ENCODE results near the gene PTCH2. TPM values are rescaled to one million over a fixed set of nuclear protein-coding genes. Genes with fewer than 3 reads are reported as not detected.
"Not testable (repeated sequence)": the region's sequence is repeated elsewhere in the genome, so short reads cannot be mapped to it uniquely, and the experiment has no call there.

Gene PTCH2
- total RNA-seq, 5 donors from 2014 or later (not counting 1 experiment from before 2014, with no cell fraction given) = 0.89 to 2.3 (median 1.3) TPM

GRCh38 chr1:44847845-44848244, 4.8 kb upstream of the PTCH2 start:
- H3K4me3 Mint-ChIP-seq = no peak overlapping the region

DNA sequence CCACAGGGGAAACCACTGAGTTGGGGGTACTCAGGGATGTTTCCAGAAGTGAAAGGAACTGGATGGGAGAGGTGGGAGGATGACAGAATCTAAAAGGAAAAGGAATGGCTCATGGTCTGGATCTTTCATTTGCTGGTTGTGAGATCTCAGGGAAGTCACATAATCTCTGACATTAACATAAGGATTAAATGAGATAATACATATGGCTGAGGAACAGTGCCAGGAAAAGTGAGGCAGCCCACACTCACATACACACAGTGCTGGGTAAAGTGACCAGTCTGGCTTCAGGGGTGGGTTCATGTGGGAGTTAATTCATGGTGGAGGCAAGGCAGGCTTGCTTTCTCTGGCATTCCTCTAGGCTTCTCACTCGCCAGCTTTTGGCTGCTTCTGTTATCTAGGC, 3.9 kb upstream of the PTCH2 start:
- peaks cover 8% of the 10 kb centered on the region for H3K36me3 Mint-ChIP-seq
- no peaks in the 10 kb centered on the region for H3K9me3 Mint-ChIP-seq
- no peak overlapping the region for H3K4me3 ChIP-seq (ENCODE audit: control insufficient read depth in 1 of 2, extremely low read depth in 1 of 2, low read length in 1 of 2)
- peaks cover 0 to 9% of the 10 kb centered on the region in 2 donors for H3K36me3 ChIP-seq (ENCODE audit: control insufficient read depth in 2 of 2, extremely low read depth in 1 of 2, insufficient read depth in 1 of 2, low read length in 1 of 2)
- H3K27ac ChIP-seq (ENCODE audit: low read length) = no peak overlapping the region
- no peaks in the 10 kb centered on the region for H3K9me3 ChIP-seq
- peaks cover 0 to 12% of the 10 kb centered on the region in 2 experiments for H3K4me1 ChIP-seq (ENCODE audit: control insufficient read depth in 1 of 2, extremely low read depth in 1 of 2, insufficient read depth in 2 of 2, low read length in 2 of 2)
- H3K27me3 Mint-ChIP-seq = peaks cover 3 to 9% of the 10 kb centered on the region in 2 donors
- H3K27ac Mint-ChIP-seq = no peak overlapping the region
- no peak for DNase-seq
- no peak for ATAC-seq (replicated peaks in 1 of 4)
- WGBS (ENCODE audit: insufficient coverage) = no CpG with 5 or more reads among the region's 1 CpG
- no peak overlapping the region for H3K4me3 Mint-ChIP-seq
- POLR2A ChIA-PET = no interaction called here
- CTCF ChIA-PET = no interaction called here
- H3K27me3 ChIP-seq (replicated peaks in 1 of 2; ENCODE audit: control insufficient read depth in 2 of 2, extremely low read depth in 1 of 2, insufficient read depth in 2 of 2, low read length in 1 of 2) = peaks cover 0 to 13% of the 10 kb centered on the region in 2 experiments
- H3K4me1 Mint-ChIP-seq = peaks cover 6 to 13% (median 7%) of the 10 kb centered on the region in 3 donors

More at GRCh38 chr1:44847845-44848244, 4.8 kb upstream of the PTCH2 start:
- Mint-ChIP-seq H3K4me1 (peaks cover 2 to 7% (median 3%) of the 10 kb centered on the region in 3 donors), H3K9me3 (no peaks in the 10 kb centered on the region), H3K36me3 (peaks cover 10% of the 10 kb centered on the region), H3K27me3 (peaks cover 2 to 3% of the 10 kb centered on the region in 2 donors), H3K27ac (no peak overlapping the region)
- POLR2A ChIA-PET = no interaction called here
- Histone ChIP-seq H3K36me3 (ENCODE audit: control insufficient read depth in 2 of 2, extremely low read depth in 1 of 2, insufficient read depth in 1 of 2, low read length in 1 of 2) (peaks cover 0 to 9% of the 10 kb centered on the region in 2 donors), H3K27me3 (replicated peaks in 1 of 2; ENCODE audit: control insufficient read depth in 2 of 2, extremely low read depth in 1 of 2, insufficient read depth in 2 of 2, low read length in 1 of 2) (peaks cover 0 to 5% of the 10 kb centered on the region in 2 experiments), H3K4me1 (ENCODE audit: control insufficient read depth in 1 of 2, extremely low read depth in 1 of 2, insufficient read depth in 2 of 2, low read length in 2 of 2) (peaks cover 0 to 7% of the 10 kb centered on the region in 2 experiments), H3K9me3 (no peaks in the 10 kb centered on the region), H3K27ac (ENCODE audit: low read length) (no peak overlapping the region), H3K4me3 (ENCODE audit: control insufficient read depth in 1 of 2, extremely low read depth in 1 of 2, low read length in 1 of 2) (no peak overlapping the region)
- ATAC-seq (replicated peaks in 1 of 4) (no peak), DNase-seq (no peak)
- no CpG with 5 or more reads among the region's 1 CpG for WGBS (ENCODE audit: insufficient coverage)
- CTCF ChIA-PET = no interaction called here

DNA sequence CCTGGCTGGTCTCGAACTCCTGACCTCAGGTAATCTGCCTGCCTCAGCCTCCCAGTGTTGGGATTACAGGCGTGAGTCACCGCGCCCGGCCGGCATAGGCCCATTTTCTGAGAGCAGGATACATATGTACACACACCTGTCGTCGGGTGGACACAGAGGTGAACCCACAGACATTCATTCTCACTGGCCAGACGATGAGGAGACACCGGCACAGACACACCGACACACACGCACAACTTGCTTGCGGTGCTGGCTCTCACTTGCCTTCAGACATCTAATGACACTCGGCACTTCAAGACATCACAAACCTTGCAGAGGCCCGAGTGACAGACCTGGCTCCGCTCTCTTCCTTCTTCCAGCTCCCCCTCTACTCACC, 579 bp downstream of the PTCH2 start:
- Mint-ChIP-seq H3K4me3 (peak overlapping the region; percentile 43 to 62 (median 53)), H3K27me3 (peaks cover 13 to 25% of the 10 kb centered on the region in 2 donors), H3K36me3 (no peaks in the 10 kb centered on the region), H3K27ac (no peak overlapping the region), H3K4me1 (peaks cover 4 to 13% (median 8%) of the 10 kb centered on the region in 3 donors), H3K9me3 (no peaks in the 10 kb centered on the region)
- POLR2A ChIA-PET = interaction anchor here (0.6 kb wide), 2 partner anchors 43 to 635 kb away, joined by 3 to 4 read pairs; partner anchors contain the start of gene PLK3 (in 1 of the 2)
- H3K4me1 ChIP-seq (ENCODE audit: control insufficient read depth in 1 of 2, extremely low read depth in 1 of 2, insufficient read depth in 2 of 2, low read length in 2 of 2) = peaks cover 0 to 12% of the 10 kb centered on the region in 2 experiments
- H3K27ac ChIP-seq (ENCODE audit: low read length) = no peak overlapping the region
- DNase-seq (no peak), ATAC-seq (replicated peaks in 1 of 4) (peak in 3 of 4 experiments; percentile 30 to 43 (median 43))
- no peaks in the 10 kb centered on the region for H3K36me3 ChIP-seq (ENCODE audit: control insufficient read depth in 2 of 2, extremely low read depth in 1 of 2, insufficient read depth in 1 of 2, low read length in 1 of 2)
- peak overlapping the region; percentile 25 to 54 for H3K4me3 ChIP-seq (ENCODE audit: control insufficient read depth in 1 of 2, extremely low read depth in 1 of 2, low read length in 1 of 2)
- 77% methylated on average over 15 of the region's 16 CpGs for WGBS (ENCODE audit: insufficient coverage)
- peaks cover 0 to 43% of the 10 kb centered on the region in 2 experiments for H3K27me3 ChIP-seq (replicated peaks in 1 of 2; ENCODE audit: control insufficient read depth in 2 of 2, extremely low read depth in 1 of 2, insufficient read depth in 2 of 2, low read length in 1 of 2)
- CTCF ChIA-PET = interaction anchor here in 1 of 2 donors (0.6 to 0.7 kb wide), 2 partner anchors 57 to 369 kb away, joined by 3 read pairs; no protein-coding TSS in a partner anchor
- no peaks in the 10 kb centered on the region for H3K9me3 ChIP-seq

- Mint-ChIP-seq H3K27me3 (peaks cover 13 to 25% of the 10 kb centered on the region in 2 donors), H3K9me3 (no peaks in the 10 kb centered on the region), H3K4me1 (peaks cover 14 to 21% (median 16%) of the 10 kb centered on the region in 3 donors), H3K27ac (no peak overlapping the region), H3K36me3 (no peaks in the 10 kb centered on the region), H3K4me3 (no peak overlapping the region)
- Histone ChIP-seq H3K36me3 (ENCODE audit: control insufficient read depth in 2 of 2, extremely low read depth in 1 of 2, insufficient read depth in 1 of 2, low read length in 1 of 2) (no peaks in the 10 kb centered on the region), H3K4me3 (ENCODE audit: control insufficient read depth in 1 of 2, extremely low read depth in 1 of 2, low read length in 1 of 2) (no peak overlapping the region), H3K27me3 (replicated peaks in 1 of 2; ENCODE audit: control insufficient read depth in 2 of 2, extremely low read depth in 1 of 2, insufficient read depth in 2 of 2, low read length in 1 of 2) (peaks cover 0 to 43% of the 10 kb centered on the region in 2 experiments), H3K4me1 (ENCODE audit: control insufficient read depth in 1 of 2, extremely low read depth in 1 of 2, insufficient read depth in 2 of 2, low read length in 2 of 2) (peaks cover 0 to 20% of the 10 kb centered on the region in 2 experiments), H3K27ac (ENCODE audit: low read length) (no peak overlapping the region), H3K9me3 (no peaks in the 10 kb centered on the region)
- POLR2A ChIA-PET = interaction anchor here in 1 of 2 donors (0.6 kb wide), 1 partner anchor 892 kb away, joined by 7 read pairs; no protein-coding TSS in a partner anchor
- ATAC-seq (replicated peaks in 1 of 4) (no peak), DNase-seq (no peak)
- CTCF ChIA-PET = no interaction called here
- WGBS (ENCODE audit: insufficient coverage) = 72% methylated on average over 3 of the region's 4 CpGs
These were observed 3.5 kb downstream of the PTCH2 start for GRCh38 chr1:44839576-44839975.

DNA sequence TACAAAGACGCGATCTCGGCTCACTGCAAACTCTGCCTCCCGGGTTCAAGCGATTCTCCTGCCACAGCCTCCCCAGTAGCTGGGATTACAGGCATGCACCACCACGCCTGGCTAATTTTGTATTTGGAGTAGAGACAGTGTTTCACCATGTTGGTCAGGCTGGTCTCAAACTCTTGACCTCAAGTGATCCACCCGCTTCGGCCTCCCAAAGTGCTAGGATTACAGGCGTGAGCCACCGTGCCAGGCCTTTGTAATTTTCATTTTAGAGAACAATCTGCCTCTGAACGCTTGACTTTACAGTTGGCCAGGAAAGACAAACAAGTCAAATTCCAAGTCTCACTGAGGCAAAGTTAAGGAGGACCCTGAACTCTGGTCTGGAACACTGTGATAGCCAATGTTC, 4.8 kb downstream of the PTCH2 start:
- Mint-ChIP-seq H3K4me1 (peaks cover 14 to 16% (median 14%) of the 10 kb centered on the region in 3 donors), H3K27me3 (peaks cover 10 to 23% of the 10 kb centered on the region in 2 donors)
- DNase-seq; ATAC-seq (replicated peaks in 1 of 4); H3K27ac ChIP-seq (ENCODE audit: low read length); H3K36me3 Mint-ChIP-seq; POLR2A ChIA-PET; H3K4me3 Mint-ChIP-seq; H3K27ac Mint-ChIP-seq; H3K9me3 Mint-ChIP-seq; H3K36me3 ChIP-seq (ENCODE audit: control insufficient read depth in 2 of 2, extremely low read depth in 1 of 2, insufficient read depth in 1 of 2, low read length in 1 of 2); H3K4me3 ChIP-seq (ENCODE audit: control insufficient read depth in 1 of 2, extremely low read depth in 1 of 2, low read length in 1 of 2); H3K9me3 ChIP-seq: not testable (repeated sequence)
- 99% methylated on average over 10 of the region's 11 CpGs for WGBS (ENCODE audit: insufficient coverage)
- CTCF ChIA-PET = interaction anchor here in 1 of 2 donors (0.5 to 0.7 kb wide), 2 partner anchors 35 to 1034 kb away, joined by 4 read pairs; no protein-coding TSS in a partner anchor
- Histone ChIP-seq H3K27me3 (replicated peaks in 1 of 2; ENCODE audit: control insufficient read depth in 2 of 2, extremely low read depth in 1 of 2, insufficient read depth in 2 of 2, low read length in 1 of 2) (peaks cover 0 to 39% of the 10 kb centered on the region in 2 experiments), H3K4me1 (ENCODE audit: control insufficient read depth in 1 of 2, extremely low read depth in 1 of 2, insufficient read depth in 2 of 2, low read length in 2 of 2) (peaks cover 0 to 17% of the 10 kb centered on the region in 2 experiments)

- Mint-ChIP-seq H3K4me3 (peak overlapping the region in 1 of 3 donors; percentile 2), H3K27me3 (peaks cover under 1 to 6% of the 10 kb centered on the region in 2 donors), H3K36me3 (no peaks in the 10 kb centered on the region), H3K9me3 (no peaks in the 10 kb centered on the region), H3K4me1 (peaks cover 8 to 10% (median 8%) of the 10 kb centered on the region in 3 donors), H3K27ac (peak overlapping the region in 1 of 2 donors; percentile 58)
- Histone ChIP-seq H3K27ac (ENCODE audit: low read length) (no peak overlapping the region), H3K4me1 (ENCODE audit: control insufficient read depth in 1 of 2, extremely low read depth in 1 of 2, insufficient read depth in 2 of 2, low read length in 2 of 2) (peaks cover 0 to 8% of the 10 kb centered on the region in 2 experiments), H3K27me3 (replicated peaks in 1 of 2; ENCODE audit: control insufficient read depth in 2 of 2, extremely low read depth in 1 of 2, insufficient read depth in 2 of 2, low read length in 1 of 2) (peaks cover 0 to 22% of the 10 kb centered on the region in 2 experiments), H3K9me3 (no peaks in the 10 kb centered on the region), H3K36me3 (ENCODE audit: control insufficient read depth in 2 of 2, extremely low read depth in 1 of 2, insufficient read depth in 1 of 2, low read length in 1 of 2) (no peaks in the 10 kb centered on the region), H3K4me3 (ENCODE audit: control insufficient read depth in 1 of 2, extremely low read depth in 1 of 2, low read length in 1 of 2) (no peak overlapping the region)
- ATAC-seq (replicated peaks in 1 of 4) (peak; percentile 89 to 96 (median 95)), DNase-seq (peak; percentile 60 to 89 (median 81))
- 94% methylated on average over 17 of the region's 23 CpGs for WGBS (ENCODE audit: insufficient coverage)
- ChIA-PET POLR2A (no interaction called here), CTCF (interaction anchor here (0.6 to 1.5 kb wide), 4 partner anchors 46 to 467 kb away, joined by 3 to 4 read pairs (median 3); no protein-coding TSS in a partner anchor)
These were observed 7.0 kb downstream of the PTCH2 start for GRCh38 chr1:44835738-44836675.
